Frontal cortex (tissue), 4 donors: ENCODE measurements around the gene C11orf65. TPM values are rescaled to one million over a fixed set of nuclear protein-coding genes. Genes with fewer than 3 reads are reported as not detected.
"Not testable (repeated sequence)": the region's sequence is repeated elsewhere in the genome, so short reads cannot be mapped to it uniquely, and the experiment has no call there.

Experiments used
- DNase-seq, 2 donors: peaks; one replicate each; pipeline ENCODE4 v3.0.0; 2012; ENCODE audit warnings: low spot score in 2 of 2
- FAIRE-seq: peaks from 2 replicates; lab custom pipeline; 2012; peaks lifted over from hg19 to GRCh38; lab: Jason Lieb, UNC
- total RNA-seq: library from RNA; depleted of rRNA; stranded (reverse); fragments of >200 nt; gene quantifications from one replicate; pipeline ENCODE4 v1.2.3, GENCODE V29; 2014
- donor health status: control.
- donor health status: control.
- donor health status: control.

The C11orf65 gene
- total RNA-seq, 1 donor from 2014 or later = 0.41 TPM

GRCh38 chr11:108388576-108388975 lies 78.8 kb downstream of the C11orf65 start:
- no peak for FAIRE-seq
- DNase-seq = no peak

- DNase-seq, FAIRE-seq: not testable (repeated sequence)
Measured at GRCh38 chr11:108373505-108373904, 93.8 kb downstream of the C11orf65 start.

- DNase-seq = no peak
- FAIRE-seq = no peak
Measured at GRCh38 chr11:108370990-108371389, 96.3 kb downstream of the C11orf65 start.

GRCh38 chr11:108370315-108370714 lies 97.0 kb downstream of the C11orf65 start:
- no peak for DNase-seq
- FAIRE-seq = no peak

GRCh38 chr11:108369064-108369463 lies 98.3 kb downstream of the C11orf65 start:
- FAIRE-seq (no peak), DNase-seq (no peak)

GRCh38 chr11:108368134-108368533 lies 99.2 kb downstream of the C11orf65 start:
- no peak for FAIRE-seq
- DNase-seq = no peak

- no peak for DNase-seq
- FAIRE-seq = no peak
Measured at GRCh38 chr11:108364159-108364558, 103.2 kb downstream of the C11orf65 start.

- FAIRE-seq = no peak
Measured at GRCh38 chr11:108351468-108351867, 115.9 kb downstream of the C11orf65 start.

GRCh38 chr11:108346451-108346850 lies 120.9 kb downstream of the C11orf65 start:
- DNase-seq (no peak), FAIRE-seq (no peak)

More at GRCh38 chr11:108351468-108351867, 115.9 kb downstream of the C11orf65 start:
- DNase-seq = no peak

GRCh38 chr11:108345767-108346166 lies 121.6 kb downstream of the C11orf65 start:
- DNase-seq (no peak), FAIRE-seq (no peak)

- FAIRE-seq = no peak
- no peak for DNase-seq
Measured at GRCh38 chr11:108343714-108344113, 123.6 kb downstream of the C11orf65 start.

- FAIRE-seq (no peak), DNase-seq (no peak)
Measured at GRCh38 chr11:108341654-108342053, 125.7 kb downstream of the C11orf65 start.

- DNase-seq = no peak
- no peak for FAIRE-seq
Measured at GRCh38 chr11:108340973-108341372, 126.4 kb downstream of the C11orf65 start.

GRCh38 chr11:108338750-108339149 lies 128.6 kb downstream of the C11orf65 start:
- no peak for FAIRE-seq
- no peak for DNase-seq

GRCh38 chr11:108333403-108333899 lies 133.9 kb downstream of the C11orf65 start:
- DNase-seq (no peak), FAIRE-seq (no peak)

Other genes starting within 250 kb of the C11orf65 start
- 33.4 TPM for gene NPAT, start 244.9 kb downstream of the C11orf65 start, total RNA-seq
- gene ATM, start 244.5 kb downstream of the C11orf65 start, total RNA-seq = 134 TPM
- gene POGLUT3, start 30.9 kb upstream of the C11orf65 start, total RNA-seq = 5.7 TPM
- under 0.01 TPM for gene EXPH5, start 126.2 kb upstream of the C11orf65 start, total RNA-seq
- 31.4 TPM for gene DDX10, start 197.5 kb upstream of the C11orf65 start, total RNA-seq